Peyer's patch (tissue), 4 donors: ENCODE measurements around the gene SPATA9. TPM values are rescaled to one million over a fixed set of nuclear protein-coding genes. Genes with fewer than 3 reads are reported as not detected.

Experiments used
- DNase-seq, 3 donors: peaks; one replicate each; pipeline ENCODE4 v3.0.0-alpha.2; 2017 to 2019
- H3K27ac ChIP-seq, 4 donors: fragments of 200-600 bp; sonication (generic); one replicate each; pipeline ENCODE4 v1.5.1; 2016 to 2019
- H3K27me3 ChIP-seq, 2 donors: fragments of 200-600 bp; sonication (generic); one replicate each; pipeline ENCODE4 v1.5.1; 2019
- H3K36me3 ChIP-seq, 3 donors: fragments of 200-600 bp; sonication (generic); one replicate each; pipeline ENCODE4 v1.5.1; 2016 to 2019
- H3K4me1 ChIP-seq, 4 donors: fragments of 200-600 bp; sonication (generic); one replicate each; pipeline ENCODE4 v1.5.1; 2016 to 2019
- H3K4me3 ChIP-seq, 4 donors: fragments of 200-600 bp; sonication (generic); 1 replicate in 3 of 4; 2 replicates in 1 of 4; pipeline ENCODE4 v1.5.1; 2016 to 2019; ENCODE audit warnings: mild to moderate bottlenecking in 1 of 4
- H3K9me3 ChIP-seq, 4 donors: fragments of 200-600 bp; sonication (generic); one replicate each; pipeline ENCODE4 v1.5.1; 2016 to 2019; ENCODE audit warnings: mild to moderate bottlenecking in 1 of 4
- POLR2A ChIP-seq, 2 donors: fragments of 450-650 bp; IDR thresholded peaks; one replicate each; pipeline ENCODE4 v1.5.1; 2017; ENCODE audit warnings: antibody characterized with exemption in 2 of 2, mild to moderate bottlenecking in 2 of 2, moderate library complexity in 2 of 2
- total RNA-seq, 4 donors: library from RNA; depleted of rRNA; stranded (reverse); fragments of >200 nt; gene quantifications; one replicate each; pipeline ENCODE4 v1.1.0, GENCODE V29; 2016
- TF ChIP-seq, protein P1 (sequence below), 6 experiments: fragments of 450-650 bp in 4 of 6; fragments of 200-600 bp in 2 of 6; sonication (generic) in 1 of 6; IDR thresholded peaks; one replicate each; pipeline ENCODE4 v1.5.1; 2017 to 2019; ENCODE audit warnings: antibody characterized with exemption in 6 of 6, mild to moderate bottlenecking in 3 of 6, moderate library complexity in 1 of 6

The SPATA9 gene
- total RNA-seq, 4 donors from 2014 or later = not detected

DNA sequence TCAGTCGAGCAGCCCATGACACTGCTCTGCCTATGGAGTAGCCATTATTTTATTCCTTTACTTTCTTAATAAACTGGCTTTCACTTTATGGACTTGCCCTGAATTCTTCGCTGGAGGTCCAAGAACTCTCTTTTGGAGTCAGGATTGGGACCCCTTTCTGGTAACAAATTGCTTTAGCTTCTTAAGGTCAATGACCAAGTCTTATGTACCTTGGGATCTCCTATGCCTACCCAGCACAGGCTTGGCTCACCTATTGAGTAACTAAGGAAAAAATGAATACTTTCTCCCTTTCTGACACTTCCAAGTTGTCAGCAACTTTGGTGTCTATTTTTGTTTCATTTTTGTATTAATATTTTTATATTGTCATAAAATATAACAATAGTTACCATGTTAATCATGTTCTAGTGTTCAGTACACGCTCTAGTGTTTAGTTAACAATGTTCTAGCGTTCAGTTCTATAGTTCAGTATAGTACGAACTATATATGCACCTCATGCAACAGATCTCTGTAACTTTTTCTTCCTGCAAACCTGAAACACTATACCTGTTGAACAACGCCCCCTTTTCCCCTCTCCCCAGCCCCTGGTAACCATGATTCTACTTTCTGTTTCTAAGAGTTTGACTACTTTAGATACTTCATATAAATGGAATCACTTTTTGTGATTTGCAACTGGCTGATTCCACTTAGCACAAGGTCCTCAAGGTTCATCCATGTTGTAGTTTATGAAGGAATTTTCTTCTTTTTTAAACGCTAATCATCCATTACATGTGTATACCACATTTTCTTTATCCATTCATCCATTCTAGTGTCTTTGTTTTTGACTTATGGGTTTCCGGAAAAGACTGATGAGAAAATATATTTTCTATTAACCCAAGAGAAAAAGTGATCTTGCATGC, 46.6 kb upstream of the SPATA9 start:
- H3K27me3 ChIP-seq = no peaks in the 10 kb centered on the region
- H3K9me3 ChIP-seq = no peaks in the 10 kb centered on the region
- no peak for DNase-seq
- TF ChIP-seq, protein P1, sequence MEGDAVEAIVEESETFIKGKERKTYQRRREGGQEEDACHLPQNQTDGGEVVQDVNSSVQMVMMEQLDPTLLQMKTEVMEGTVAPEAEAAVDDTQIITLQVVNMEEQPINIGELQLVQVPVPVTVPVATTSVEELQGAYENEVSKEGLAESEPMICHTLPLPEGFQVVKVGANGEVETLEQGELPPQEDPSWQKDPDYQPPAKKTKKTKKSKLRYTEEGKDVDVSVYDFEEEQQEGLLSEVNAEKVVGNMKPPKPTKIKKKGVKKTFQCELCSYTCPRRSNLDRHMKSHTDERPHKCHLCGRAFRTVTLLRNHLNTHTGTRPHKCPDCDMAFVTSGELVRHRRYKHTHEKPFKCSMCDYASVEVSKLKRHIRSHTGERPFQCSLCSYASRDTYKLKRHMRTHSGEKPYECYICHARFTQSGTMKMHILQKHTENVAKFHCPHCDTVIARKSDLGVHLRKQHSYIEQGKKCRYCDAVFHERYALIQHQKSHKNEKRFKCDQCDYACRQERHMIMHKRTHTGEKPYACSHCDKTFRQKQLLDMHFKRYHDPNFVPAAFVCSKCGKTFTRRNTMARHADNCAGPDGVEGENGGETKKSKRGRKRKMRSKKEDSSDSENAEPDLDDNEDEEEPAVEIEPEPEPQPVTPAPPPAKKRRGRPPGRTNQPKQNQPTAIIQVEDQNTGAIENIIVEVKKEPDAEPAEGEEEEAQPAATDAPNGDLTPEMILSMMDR (IDR thresholded peaks at IDR 0.05) = no peak
- TF ChIP-seq POLR2A (IDR thresholded peaks at IDR 0.05) = no peak
- H3K4me3 ChIP-seq = no peak overlapping the region
- H3K4me1 ChIP-seq = peaks cover 0 to 22% (median 4%) of the 10 kb centered on the region in 4 donors
- no peaks in the 10 kb centered on the region for H3K36me3 ChIP-seq
- H3K27ac ChIP-seq = peak overlapping the region in 3 of 4 donors; percentile 6 to 78 (median 29)

DNA sequence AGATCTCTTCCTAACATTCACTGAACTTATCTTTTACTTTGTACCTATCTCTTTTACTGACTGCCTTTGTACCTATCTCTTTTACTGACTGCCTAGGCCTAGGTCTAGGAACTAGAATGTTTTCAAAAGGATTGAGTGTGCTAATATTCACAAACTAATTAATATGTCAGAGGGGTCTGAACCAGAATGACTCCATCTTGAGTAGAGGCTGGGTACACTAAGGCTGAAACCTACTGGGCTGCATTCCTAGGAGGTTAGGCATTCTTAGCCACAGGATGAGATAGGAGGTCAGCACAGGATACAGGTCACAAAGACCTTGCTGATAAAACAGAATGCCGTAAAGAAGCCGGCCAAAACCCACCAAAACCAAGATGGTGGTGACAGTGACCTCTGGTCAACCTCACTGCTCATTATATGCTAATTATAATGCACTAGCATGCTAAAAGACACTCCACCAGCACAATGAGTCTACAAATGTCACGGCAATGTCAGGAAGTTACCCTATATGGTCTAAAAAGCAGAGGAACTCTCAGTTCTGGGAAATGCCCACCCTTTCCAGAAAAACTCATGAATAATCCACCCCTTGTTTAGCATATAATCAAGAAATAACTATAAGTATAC, 45.8 kb upstream of the SPATA9 start:
- Histone ChIP-seq H3K4me3 (no peak overlapping the region), H3K4me1 (peaks cover 0 to 16% (median 4%) of the 10 kb centered on the region in 4 donors), H3K27ac (peak overlapping the region in 2 of 4 donors; percentile 6 to 29), H3K27me3 (no peaks in the 10 kb centered on the region), H3K9me3 (no peaks in the 10 kb centered on the region), H3K36me3 (no peaks in the 10 kb centered on the region)
- DNase-seq = no peak
- TF ChIP-seq POLR2A (IDR thresholded peaks at IDR 0.05) = no peak

DNA sequence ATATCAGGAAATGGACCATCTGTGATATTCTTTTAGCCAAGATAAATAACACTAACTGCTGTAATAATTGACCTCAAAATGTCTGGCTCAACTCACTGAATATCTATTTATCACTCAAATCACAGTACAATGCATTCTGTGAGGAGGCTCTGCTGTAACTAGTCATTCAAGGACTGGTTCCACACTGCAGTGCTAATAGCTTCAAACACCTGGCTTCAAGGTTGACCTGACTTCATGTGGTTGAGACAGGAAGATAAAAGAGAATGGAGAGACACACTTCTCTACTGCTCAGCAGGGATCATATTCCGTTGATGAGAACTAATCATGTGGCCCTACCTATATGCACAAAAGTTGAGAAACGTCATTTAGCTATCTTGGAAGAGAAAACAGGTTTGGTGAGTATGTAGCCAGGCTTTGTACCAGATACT, 45.0 kb upstream of the SPATA9 start:
- Histone ChIP-seq H3K36me3 (no peaks in the 10 kb centered on the region), H3K4me3 (no peak overlapping the region), H3K27me3 (no peaks in the 10 kb centered on the region), H3K4me1 (peaks cover 0 to 18% (median 4%) of the 10 kb centered on the region in 4 donors), H3K27ac (peak overlapping the region in 3 of 4 donors; percentile 5 to 29 (median 6)), H3K9me3 (no peaks in the 10 kb centered on the region)
- no peak for TF ChIP-seq POLR2A (IDR thresholded peaks at IDR 0.05)
- TF ChIP-seq, protein P1 (IDR thresholded peaks at IDR 0.05) = no peak
- DNase-seq = no peak

DNA sequence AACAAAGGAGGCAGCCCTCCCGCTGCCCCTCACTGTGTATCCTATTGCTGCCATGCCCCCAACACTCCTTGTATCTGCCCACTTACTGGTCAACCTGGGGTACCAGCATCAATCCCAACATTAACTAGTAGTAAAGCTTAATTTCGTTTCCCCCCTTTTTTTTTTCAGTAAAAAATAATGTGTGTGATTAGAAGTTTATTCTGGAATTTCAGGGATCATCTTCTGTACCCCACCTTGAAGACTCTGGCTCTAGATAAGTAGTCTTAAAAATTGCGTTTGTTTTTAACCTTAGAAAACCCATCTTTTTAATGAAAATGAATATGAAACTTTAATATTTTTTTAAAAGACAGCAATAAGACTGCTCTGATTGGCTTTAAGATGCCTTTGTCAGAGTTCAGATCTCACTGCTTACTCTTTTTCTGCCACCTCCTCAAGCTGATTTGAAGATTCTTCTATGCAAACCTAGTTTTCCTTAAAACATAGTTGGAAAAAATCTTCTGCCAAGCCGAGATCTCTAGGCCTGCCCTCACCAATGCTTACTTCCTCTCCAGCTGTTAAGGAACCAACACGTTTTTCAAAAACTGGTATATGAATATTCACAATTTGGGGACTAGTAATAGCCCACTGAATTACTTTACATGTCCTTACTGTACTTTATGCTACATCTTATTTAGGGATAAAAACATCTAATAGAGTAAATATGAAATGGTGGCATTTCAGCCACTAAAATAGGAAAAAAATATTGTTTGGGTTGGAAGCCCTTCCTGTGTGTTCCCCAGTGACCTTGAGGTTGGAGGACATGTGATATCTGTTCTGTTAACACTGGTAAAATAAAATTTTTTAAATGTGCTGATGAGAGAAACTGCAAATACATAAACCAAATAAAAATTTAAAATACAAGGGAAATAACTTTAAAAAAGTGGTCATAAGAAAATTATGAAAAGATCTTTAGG, 44.3 kb upstream of the SPATA9 start:
- Histone ChIP-seq H3K27ac (peak overlapping the region in 3 of 4 donors; percentile 11 to 39 (median 12)), H3K4me3 (no peak overlapping the region), H3K4me1 (peaks cover 0 to 18% (median 4%) of the 10 kb centered on the region in 4 donors), H3K36me3 (no peaks in the 10 kb centered on the region), H3K27me3 (no peaks in the 10 kb centered on the region), H3K9me3 (no peaks in the 10 kb centered on the region)
- no peak for DNase-seq
- TF ChIP-seq, protein P1 (IDR thresholded peaks at IDR 0.05) = no peak
- TF ChIP-seq POLR2A (IDR thresholded peaks at IDR 0.05) = no peak

DNA sequence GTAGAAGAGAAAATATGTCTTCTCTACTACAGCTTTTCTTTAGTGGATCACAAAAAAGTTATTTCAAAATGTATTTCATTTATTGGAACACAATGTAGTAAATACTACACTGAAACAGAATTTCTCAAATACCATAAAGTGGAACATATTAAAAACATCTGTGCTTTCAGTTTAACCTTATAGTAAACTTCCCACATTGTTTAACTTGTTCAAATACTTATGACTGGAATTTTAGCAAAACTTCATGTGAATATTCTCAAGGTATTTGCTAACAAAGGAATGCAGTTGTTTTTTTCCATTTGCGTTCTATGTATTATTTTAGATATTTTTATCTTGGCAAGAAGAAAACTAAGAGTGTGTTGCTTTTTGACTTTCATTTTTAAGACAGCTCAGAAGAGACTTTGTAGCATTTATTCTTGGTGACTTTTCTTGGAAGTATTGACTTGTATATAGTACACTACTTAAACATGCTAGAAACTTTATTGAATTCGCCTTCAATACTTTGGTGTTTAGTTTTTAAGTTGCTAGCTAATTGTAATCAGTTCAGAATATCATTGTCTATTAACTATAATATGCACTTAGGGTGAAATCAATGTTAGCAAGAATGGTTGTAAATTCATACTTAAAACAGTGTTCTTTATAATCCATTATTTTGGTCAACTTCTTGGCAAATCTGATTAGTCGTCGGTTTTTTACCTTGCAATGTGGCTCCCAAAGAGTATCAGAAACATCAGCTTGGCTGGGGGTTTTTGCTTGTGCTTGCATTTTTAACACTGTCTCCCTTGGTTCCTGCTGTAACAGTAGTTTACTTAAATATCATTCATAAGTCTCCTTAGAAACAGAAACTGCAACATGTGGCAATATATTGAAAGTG, 43.4 kb upstream of the SPATA9 start:
- Histone ChIP-seq H3K27ac (peak overlapping the region in 2 of 4 donors; percentile 11 to 39), H3K4me3 (no peak overlapping the region), H3K27me3 (no peaks in the 10 kb centered on the region), H3K36me3 (no peaks in the 10 kb centered on the region), H3K4me1 (peaks cover 0 to 18% (median 1%) of the 10 kb centered on the region in 4 donors), H3K9me3 (no peaks in the 10 kb centered on the region)
- no peak for DNase-seq
- TF ChIP-seq POLR2A (IDR thresholded peaks at IDR 0.05) = no peak
- TF ChIP-seq, protein P1 (IDR thresholded peaks at IDR 0.05) = no peak
